GM23338 (cell line): ENCODE data around the gene SLC9A3.

ENCODE experiments used
- CREB1 ChIP-seq: fragments of 250-450 bp; sonication (Bioruptor Pico); IDR thresholded peaks from 2 replicates; pipeline ENCODE4 v1.5.0; 2020; ENCODE audit warnings: low read depth, mild to moderate bottlenecking, moderate library complexity
- EZH2 ChIP-seq: fragments of 200-600 bp; sonication (generic); IDR thresholded peaks from one replicate; pipeline ENCODE4 v1.8.0; 2017; ENCODE audit warnings: antibody characterized with exemption, mild to moderate bottlenecking, low read depth; ENCODE audit not compliant: unreplicated experiment
- EZH2phosphoT487 ChIP-seq: fragments of 200-600 bp; sonication (generic); IDR thresholded peaks from one replicate; pipeline ENCODE4 v1.8.1; 2018; ENCODE audit warnings: antibody characterized with exemption; ENCODE audit not compliant: unreplicated experiment
- JUNB ChIP-seq: IDR thresholded peaks from one replicate; pipeline ENCODE4 v1.6.1; 2016; ENCODE audit warnings: antibody characterized with exemption; ENCODE audit not compliant: unreplicated experiment
- POLR2AphosphoS5 ChIP-seq: IDR thresholded peaks from 2 replicates; pipeline ENCODE4 v1.6.1; 2016; ENCODE audit warnings: antibody characterized with exemption, low read depth
- ZNF114 ChIP-seq: fragments of 250-450 bp; sonication (Bioruptor Pico); IDR thresholded peaks from 2 replicates; pipeline ENCODE4 v1.5.0; 2020; ENCODE audit warnings: mild to moderate bottlenecking, moderate library complexity
- TF ChIP-seq, protein P1 (sequence below), 2 experiments: fragments of 200-600 bp in 1 of 2; sonication (generic) in 1 of 2; conservative IDR thresholded peaks; 2 replicates each; pipeline versions ENCODE4 v1.5.1 to v1.6.1; 2016 to 2017; ENCODE audit warnings: antibody characterized with exemption in 2 of 2, low read depth in 2 of 2, mild to moderate bottlenecking in 2 of 2, moderate library complexity in 1 of 2
- TF ChIP-seq, protein P2 (sequence below): IDR thresholded peaks from 2 replicates; pipeline ENCODE4 v1.6.1; 2016; ENCODE audit warnings: antibody characterized with exemption
- TF ChIP-seq, protein P3 (sequence below): IDR thresholded peaks from one replicate; pipeline ENCODE4 v1.6.1; 2018; ENCODE audit warnings: antibody characterized with exemption; ENCODE audit not compliant: unreplicated experiment

DNA sequence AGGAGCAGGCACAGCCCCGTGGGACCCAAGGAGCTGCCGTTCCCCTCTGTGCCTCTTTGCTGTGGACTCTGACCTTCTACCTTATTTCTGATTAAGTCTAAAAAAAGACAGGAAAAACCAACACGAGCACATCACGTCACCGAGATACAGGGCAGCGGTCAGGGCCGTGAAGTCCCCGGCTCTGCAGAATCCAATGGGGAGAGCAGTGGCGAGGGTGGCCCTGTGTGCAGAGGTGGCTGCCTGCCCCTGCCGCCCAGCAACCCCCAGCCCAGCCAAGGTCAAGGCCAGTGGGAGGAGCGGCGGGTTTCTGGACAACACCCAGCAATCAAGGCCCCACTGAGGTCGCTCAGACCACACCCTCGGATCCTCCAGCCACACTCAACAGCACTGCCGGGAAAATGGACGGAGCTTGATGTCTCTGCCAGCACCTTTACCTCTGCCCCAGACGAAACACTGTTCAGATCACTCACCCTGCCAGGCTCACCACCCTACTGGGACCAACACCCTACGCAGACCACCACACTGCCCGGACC, 32.7 kb upstream of the SLC9A3 start:
- TF ChIP-seq EZH2 (no peak), ZNF114 (CRISPR knock-in tag) (no peak), POLR2AphosphoS5 (no peak), JUNB (no peak), CREB1 (no peak), EZH2phosphoT487 (no peak)
- TF ChIP-seq, protein P1, sequence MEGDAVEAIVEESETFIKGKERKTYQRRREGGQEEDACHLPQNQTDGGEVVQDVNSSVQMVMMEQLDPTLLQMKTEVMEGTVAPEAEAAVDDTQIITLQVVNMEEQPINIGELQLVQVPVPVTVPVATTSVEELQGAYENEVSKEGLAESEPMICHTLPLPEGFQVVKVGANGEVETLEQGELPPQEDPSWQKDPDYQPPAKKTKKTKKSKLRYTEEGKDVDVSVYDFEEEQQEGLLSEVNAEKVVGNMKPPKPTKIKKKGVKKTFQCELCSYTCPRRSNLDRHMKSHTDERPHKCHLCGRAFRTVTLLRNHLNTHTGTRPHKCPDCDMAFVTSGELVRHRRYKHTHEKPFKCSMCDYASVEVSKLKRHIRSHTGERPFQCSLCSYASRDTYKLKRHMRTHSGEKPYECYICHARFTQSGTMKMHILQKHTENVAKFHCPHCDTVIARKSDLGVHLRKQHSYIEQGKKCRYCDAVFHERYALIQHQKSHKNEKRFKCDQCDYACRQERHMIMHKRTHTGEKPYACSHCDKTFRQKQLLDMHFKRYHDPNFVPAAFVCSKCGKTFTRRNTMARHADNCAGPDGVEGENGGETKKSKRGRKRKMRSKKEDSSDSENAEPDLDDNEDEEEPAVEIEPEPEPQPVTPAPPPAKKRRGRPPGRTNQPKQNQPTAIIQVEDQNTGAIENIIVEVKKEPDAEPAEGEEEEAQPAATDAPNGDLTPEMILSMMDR (conservative IDR thresholded peaks at IDR 0.05; ENCODE audit: low read depth in 2 of 2), result no peak
- TF ChIP-seq, protein P2, sequence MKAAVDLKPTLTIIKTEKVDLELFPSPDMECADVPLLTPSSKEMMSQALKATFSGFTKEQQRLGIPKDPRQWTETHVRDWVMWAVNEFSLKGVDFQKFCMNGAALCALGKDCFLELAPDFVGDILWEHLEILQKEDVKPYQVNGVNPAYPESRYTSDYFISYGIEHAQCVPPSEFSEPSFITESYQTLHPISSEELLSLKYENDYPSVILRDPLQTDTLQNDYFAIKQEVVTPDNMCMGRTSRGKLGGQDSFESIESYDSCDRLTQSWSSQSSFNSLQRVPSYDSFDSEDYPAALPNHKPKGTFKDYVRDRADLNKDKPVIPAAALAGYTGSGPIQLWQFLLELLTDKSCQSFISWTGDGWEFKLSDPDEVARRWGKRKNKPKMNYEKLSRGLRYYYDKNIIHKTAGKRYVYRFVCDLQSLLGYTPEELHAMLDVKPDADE, result no peak
- TF ChIP-seq, protein P3, sequence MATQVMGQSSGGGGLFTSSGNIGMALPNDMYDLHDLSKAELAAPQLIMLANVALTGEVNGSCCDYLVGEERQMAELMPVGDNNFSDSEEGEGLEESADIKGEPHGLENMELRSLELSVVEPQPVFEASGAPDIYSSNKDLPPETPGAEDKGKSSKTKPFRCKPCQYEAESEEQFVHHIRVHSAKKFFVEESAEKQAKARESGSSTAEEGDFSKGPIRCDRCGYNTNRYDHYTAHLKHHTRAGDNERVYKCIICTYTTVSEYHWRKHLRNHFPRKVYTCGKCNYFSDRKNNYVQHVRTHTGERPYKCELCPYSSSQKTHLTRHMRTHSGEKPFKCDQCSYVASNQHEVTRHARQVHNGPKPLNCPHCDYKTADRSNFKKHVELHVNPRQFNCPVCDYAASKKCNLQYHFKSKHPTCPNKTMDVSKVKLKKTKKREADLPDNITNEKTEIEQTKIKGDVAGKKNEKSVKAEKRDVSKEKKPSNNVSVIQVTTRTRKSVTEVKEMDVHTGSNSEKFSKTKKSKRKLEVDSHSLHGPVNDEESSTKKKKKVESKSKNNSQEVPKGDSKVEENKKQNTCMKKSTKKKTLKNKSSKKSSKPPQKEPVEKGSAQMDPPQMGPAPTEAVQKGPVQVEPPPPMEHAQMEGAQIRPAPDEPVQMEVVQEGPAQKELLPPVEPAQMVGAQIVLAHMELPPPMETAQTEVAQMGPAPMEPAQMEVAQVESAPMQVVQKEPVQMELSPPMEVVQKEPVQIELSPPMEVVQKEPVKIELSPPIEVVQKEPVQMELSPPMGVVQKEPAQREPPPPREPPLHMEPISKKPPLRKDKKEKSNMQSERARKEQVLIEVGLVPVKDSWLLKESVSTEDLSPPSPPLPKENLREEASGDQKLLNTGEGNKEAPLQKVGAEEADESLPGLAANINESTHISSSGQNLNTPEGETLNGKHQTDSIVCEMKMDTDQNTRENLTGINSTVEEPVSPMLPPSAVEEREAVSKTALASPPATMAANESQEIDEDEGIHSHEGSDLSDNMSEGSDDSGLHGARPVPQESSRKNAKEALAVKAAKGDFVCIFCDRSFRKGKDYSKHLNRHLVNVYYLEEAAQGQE, result no peak
